ENCODE measurements around the gene H1-8. TPM values are rescaled to one million over a fixed set of nuclear protein-coding genes. Genes with fewer than 3 reads are reported as not detected.
A peak's percentile ranks its signal among the peaks of the same experiment; 100 is the strongest.

Gene H1-8
- total and polyA plus RNA-seq, 4 experiments from 2014 or later: not detected

GRCh38 chr3:129575233-129575996, 32.4 kb downstream of the H1-8 start:
- POLR2A ChIA-PET (ENCODE audit: partially characterized antibody): interaction anchor here (1.3 to 6.2 kb wide), 11 partner anchors 9 to 259 kb away, joined by 3 to 154 read pairs (median 17); partner anchors contain the start of genes IFT122, MBD4 and PLXND1
- H3K9me3 Mint-ChIP-seq: peaks cover 0 to 4% (median 0%) of the 10 kb centered on the region in 8 donors
- H3K27ac ChIP-seq (ENCODE audit: low read depth, low read length): no peak overlapping the region
- intact Hi-C loops (cut with micrococcal nuclease): no loop called here
- H3K4me3 Mint-ChIP-seq: peak overlapping the region in 1 of 8 donors; percentile 30
- H3K4me1 Mint-ChIP-seq: peaks cover 17 to 54% (median 38%) of the 10 kb centered on the region in 4 donors
- no peak overlapping the region for H3K4me3 ChIP-seq (ENCODE audit: low read length in 2 of 2)
- H3K27me3 ChIP-seq (ENCODE audit: insufficient read depth, low read length): no peaks in the 10 kb centered on the region
- no peaks in the 10 kb centered on the region for H3K36me3 ChIP-seq (ENCODE audit: insufficient read depth, low read length)
- peak overlapping the region; percentile 90 to 98 (median 98) for H3K27ac Mint-ChIP-seq
- H3K4me1 ChIP-seq (ENCODE audit: insufficient read depth, low read length): peaks cover 54% of the 10 kb centered on the region
- no peaks in the 10 kb centered on the region for H3K9me3 ChIP-seq (ENCODE audit: control insufficient read depth in 1 of 2, low read length in 2 of 2)
- CTCF ChIA-PET (ENCODE audit: partially characterized antibody): interaction anchor here (1.0 to 2.4 kb wide), 4 partner anchors 18 to 85 kb away, joined by 3 to 14 read pairs (median 12); no protein-coding TSS in a partner anchor
- DNase-seq: no peak
- no peaks in the 10 kb centered on the region for H3K27me3 Mint-ChIP-seq
- H3K36me3 Mint-ChIP-seq: peaks cover 1 to 7% of the 10 kb centered on the region in 2 donors

GRCh38 chr3:129575997-129576384, 33.0 kb downstream of the H1-8 start:
- H3K27ac ChIP-seq (ENCODE audit: low read depth, low read length): peak overlapping the region; percentile 67
- peaks cover 54% of the 10 kb centered on the region for H3K4me1 ChIP-seq (ENCODE audit: insufficient read depth, low read length)
- no peaks in the 10 kb centered on the region for H3K9me3 ChIP-seq (ENCODE audit: control insufficient read depth in 1 of 2, low read length in 2 of 2)
- H3K9me3 Mint-ChIP-seq: peaks cover 0 to 4% (median 0%) of the 10 kb centered on the region in 8 donors
- H3K36me3 ChIP-seq (ENCODE audit: insufficient read depth, low read length): no peaks in the 10 kb centered on the region
- DNase-seq: no peak
- H3K27me3 ChIP-seq (ENCODE audit: insufficient read depth, low read length): no peaks in the 10 kb centered on the region
- H3K4me3 ChIP-seq (ENCODE audit: low read length in 2 of 2): peak overlapping the region in 1 of 2 donors; percentile 12
- H3K4me1 Mint-ChIP-seq: peaks cover 17 to 57% (median 39%) of the 10 kb centered on the region in 4 donors
- intact Hi-C loops (cut with micrococcal nuclease): no loop called here
- H3K36me3 Mint-ChIP-seq: peaks cover 1 to 7% of the 10 kb centered on the region in 2 donors
- CTCF ChIA-PET (ENCODE audit: partially characterized antibody): interaction anchor here (1.0 to 2.4 kb wide), 5 partner anchors 18 to 86 kb away, joined by 3 to 14 read pairs (median 12); no protein-coding TSS in a partner anchor
- no peaks in the 10 kb centered on the region for H3K27me3 Mint-ChIP-seq
- H3K27ac Mint-ChIP-seq: peak overlapping the region; percentile 90 to 98 (median 98)
- H3K4me3 Mint-ChIP-seq: peak overlapping the region in 7 of 8 donors; percentile 10 to 79 (median 58)
- POLR2A ChIA-PET (ENCODE audit: partially characterized antibody): interaction anchor here (1.1 to 6.2 kb wide), 14 partner anchors 10 to 260 kb away, joined by 3 to 154 read pairs (median 16); partner anchors contain the start of genes IFT122, MBD4 and PLXND1

GRCh38 chr3:129576514-129577352, 33.8 kb downstream of the H1-8 start:
- peak overlapping the region; percentile 90 to 98 (median 98) for H3K27ac Mint-ChIP-seq
- H3K27me3 Mint-ChIP-seq: no peaks in the 10 kb centered on the region
- ChIA-PET POLR2A (ENCODE audit: partially characterized antibody) (interaction anchor here (0.7 to 6.2 kb wide), 21 partner anchors 10 to 698 kb away, joined by 3 to 154 read pairs (median 7); partner anchors contain the start of genes IFT122, MBD4 and PLXND1), CTCF (ENCODE audit: partially characterized antibody) (interaction anchor here (0.8 to 2.4 kb wide), 15 partner anchors 13 to 261 kb away, joined by 3 to 14 read pairs (median 4); a partner anchor contains a TSS)
- peaks cover 0 to 4% (median 0%) of the 10 kb centered on the region in 8 donors for H3K9me3 Mint-ChIP-seq
- H3K4me3 Mint-ChIP-seq: peak overlapping the region in 7 of 8 donors; percentile 53 to 79 (median 71)
- Histone ChIP-seq H3K27me3 (ENCODE audit: insufficient read depth, low read length) (no peaks in the 10 kb centered on the region), H3K4me1 (ENCODE audit: insufficient read depth, low read length) (peaks cover 54% of the 10 kb centered on the region), H3K9me3 (ENCODE audit: control insufficient read depth in 1 of 2, low read length in 2 of 2) (no peaks in the 10 kb centered on the region), H3K4me3 (ENCODE audit: low read length in 2 of 2) (peak overlapping the region in 1 of 2 donors; percentile 12), H3K36me3 (ENCODE audit: insufficient read depth, low read length) (no peaks in the 10 kb centered on the region), H3K27ac (ENCODE audit: low read depth, low read length) (peak overlapping the region; percentile 67)
- intact Hi-C loops (cut with micrococcal nuclease): loop anchor here (1.0 kb wide), 1 partner anchor 30 kb away; the partner anchor contains the start of gene PLXND1
- peaks cover 17 to 58% (median 39%) of the 10 kb centered on the region in 4 donors for H3K4me1 Mint-ChIP-seq
- peak; percentile 84 to 90 (median 89) for DNase-seq
- H3K36me3 Mint-ChIP-seq: peaks cover 1 to 7% of the 10 kb centered on the region in 2 donors

- Mint-ChIP-seq H3K27me3 (no peaks in the 10 kb centered on the region), H3K27ac (peak overlapping the region; percentile 73 to 98 (median 97)), H3K36me3 (peaks cover 1 to 5% of the 10 kb centered on the region in 2 donors), H3K4me3 (peak overlapping the region in 1 of 8 donors; percentile 58), H3K9me3 (peaks cover 0 to 4% (median 0%) of the 10 kb centered on the region in 8 donors), H3K4me1 (peaks cover 17 to 54% (median 39%) of the 10 kb centered on the region in 4 donors)
- POLR2A ChIA-PET (ENCODE audit: partially characterized antibody): interaction anchor here (0.6 to 6.2 kb wide), 20 partner anchors 8 to 698 kb away, joined by 3 to 154 read pairs (median 8); partner anchors contain the start of genes IFT122, MBD4 and PLXND1
- Histone ChIP-seq H3K36me3 (ENCODE audit: insufficient read depth, low read length) (no peaks in the 10 kb centered on the region), H3K9me3 (ENCODE audit: control insufficient read depth in 1 of 2, low read length in 2 of 2) (no peaks in the 10 kb centered on the region), H3K27ac (ENCODE audit: low read depth, low read length) (peak overlapping the region; percentile 28), H3K4me1 (ENCODE audit: insufficient read depth, low read length) (peaks cover 54% of the 10 kb centered on the region), H3K27me3 (ENCODE audit: insufficient read depth, low read length) (no peaks in the 10 kb centered on the region), H3K4me3 (ENCODE audit: low read length in 2 of 2) (no peak overlapping the region)
- DNase-seq: no peak
- intact Hi-C loops (cut with micrococcal nuclease): loop anchor here (1.0 kb wide), 1 partner anchor 29 kb away; the partner anchor contains the start of gene PLXND1
- CTCF ChIA-PET (ENCODE audit: partially characterized antibody): interaction anchor here (0.8 to 2.4 kb wide), 13 partner anchors 13 to 261 kb away, joined by 3 to 14 read pairs (median 4); a partner anchor contains a TSS
These were observed 34.4 kb downstream of the H1-8 start for GRCh38 chr3:129577366-129577765.

GRCh38 chr3:129577925-129578786, 35.2 kb downstream of the H1-8 start:
- Histone ChIP-seq H3K4me1 (ENCODE audit: insufficient read depth, low read length) (peaks cover 54% of the 10 kb centered on the region), H3K36me3 (ENCODE audit: insufficient read depth, low read length) (no peaks in the 10 kb centered on the region), H3K27me3 (ENCODE audit: insufficient read depth, low read length) (no peaks in the 10 kb centered on the region), H3K9me3 (ENCODE audit: control insufficient read depth in 1 of 2, low read length in 2 of 2) (no peaks in the 10 kb centered on the region), H3K27ac (ENCODE audit: low read depth, low read length) (peak overlapping the region; percentile 28), H3K4me3 (ENCODE audit: low read length in 2 of 2) (no peak overlapping the region)
- intact Hi-C loops (cut with micrococcal nuclease): loop anchor here (1.0 kb wide), 1 partner anchor 28 kb away; the partner anchor contains the start of gene PLXND1
- no peak for DNase-seq
- Mint-ChIP-seq H3K4me3 (peak overlapping the region in 6 of 8 donors; percentile 7 to 63 (median 52)), H3K36me3 (peaks cover 1 to 2% of the 10 kb centered on the region in 2 donors), H3K9me3 (peaks cover 0 to 4% (median 0%) of the 10 kb centered on the region in 8 donors), H3K4me1 (peaks cover 17 to 52% (median 38%) of the 10 kb centered on the region in 4 donors), H3K27ac (peak overlapping the region; percentile 75 to 93 (median 90)), H3K27me3 (no peaks in the 10 kb centered on the region)
- ChIA-PET POLR2A (ENCODE audit: partially characterized antibody) (interaction anchor here (0.6 to 6.2 kb wide), 10 partner anchors 9 to 262 kb away, joined by 3 to 154 read pairs (median 16); partner anchors contain the start of genes IFT122, MBD4 and PLXND1), CTCF (ENCODE audit: partially characterized antibody) (interaction anchor here (0.6 to 2.4 kb wide), 9 partner anchors 14 to 88 kb away, joined by 3 to 13 read pairs (median 5); no protein-coding TSS in a partner anchor)
